Neural cell (in vitro differentiated cells): Measurements from ENCODE around the gene IL3. TPM values are rescaled to one million over a fixed set of nuclear protein-coding genes. Genes with fewer than 3 reads are reported as not detected.
A peak's percentile ranks its signal among the peaks of the same experiment; 100 is the strongest.

Experiments used
- H2AFZ ChIP-seq: fragments of 200-600, 300-800 bp; sonication (generic), shearing (Covaris generic); 2 replicates; pipeline ENCODE4 v1.6.0; 2014; ENCODE audit warnings: low read depth, mild to moderate bottlenecking, antibody characterized with exemption, low read length, moderate library complexity
- H3F3A ChIP-seq: fragments of 200-600 bp; shearing (Covaris generic); 2 replicates; pipeline ENCODE4 v1.6.1; 2016; ENCODE audit warnings: mild to moderate bottlenecking, moderate library complexity, mixed read lengths, antibody characterized with exemption, low read length; ENCODE audit not compliant: insufficient read depth, poor library complexity, severe bottlenecking
- H3K27ac ChIP-seq: fragments of 200-600, 300-800 bp; sonication (generic), shearing (Covaris generic); 2 replicates; pipeline ENCODE4 v1.5.1; 2014; ENCODE audit warnings: mild to moderate bottlenecking, low read length, moderate library complexity
- H3K27me3 ChIP-seq: fragments of 300-800, 200-600 bp; sonication (generic), shearing (Covaris generic); 2 replicates; pipeline ENCODE4 v1.6.0; 2014; ENCODE audit warnings: mild to moderate bottlenecking, low read depth, low read length, moderate library complexity; ENCODE audit not compliant: insufficient read depth
- H3K36me3 ChIP-seq: fragments of 300-800, 200-600 bp; sonication (generic), shearing (Covaris generic); 2 replicates; pipeline ENCODE4 v1.5.1; 2014; ENCODE audit warnings: mild to moderate bottlenecking, antibody characterized with exemption, low read length, moderate library complexity; ENCODE audit not compliant: insufficient read depth
- H3K4me2 ChIP-seq: fragments of 300-800, 200-600 bp; sonication (generic), shearing (Covaris generic); 2 replicates; pipeline ENCODE4 v1.6.0; 2014; ENCODE audit warnings: mild to moderate bottlenecking, low read length
- H3K4me3 ChIP-seq: fragments of 300-800, 200-600 bp; sonication (generic), shearing (Covaris generic); 2 replicates; pipeline ENCODE4 v1.5.1; 2014; ENCODE audit warnings: mild to moderate bottlenecking, low read length, moderate library complexity
- H3K79me2 ChIP-seq: fragments of 200-600 bp; shearing (Covaris generic); replicated peaks from 2 replicates; pipeline ENCODE4 v1.6.0; 2014; ENCODE audit warnings: mild to moderate bottlenecking, low read length, moderate library complexity; ENCODE audit not compliant: insufficient read depth
- H3K9ac ChIP-seq: fragments of 300-800, 200-600 bp; sonication (generic), shearing (Covaris generic); 2 replicates; pipeline ENCODE4 v1.6.1; 2016; ENCODE audit warnings: mild to moderate bottlenecking, low read length, mixed read lengths
- H3K9me2 ChIP-seq: fragments of 200-600 bp; shearing (Covaris generic); 2 replicates; pipeline ENCODE4 v1.6.1; 2016; ENCODE audit warnings: mild to moderate bottlenecking, low read length, mixed read lengths; ENCODE audit not compliant: insufficient read depth
- H3K9me3 ChIP-seq: fragments of 200-600, 300-800 bp; sonication (generic), shearing (Covaris generic); 2 replicates; pipeline ENCODE4 v1.6.1; 2016; ENCODE audit warnings: mild to moderate bottlenecking, mixed run types, low read length, moderate library complexity, mixed read lengths
- H4K20me1 ChIP-seq: fragments of 200-600 bp; shearing (Covaris generic); 2 replicates; pipeline ENCODE4 v1.6.1; 2016; ENCODE audit warnings: mild to moderate bottlenecking, mixed run types; ENCODE audit not compliant: insufficient read depth
- EP300 ChIP-seq: fragments of 450-650 bp; conservative IDR thresholded peaks from 2 replicates; pipeline ENCODE4 v1.6.1; 2014; ENCODE audit warnings: antibody characterized with exemption, mild to moderate bottlenecking, moderate library complexity; ENCODE audit not compliant: poor library complexity, severe bottlenecking
- EZH2 ChIP-seq: fragments of 200-600, 300-800 bp; shearing (Covaris generic), sonication (generic); IDR thresholded peaks from 2 replicates; pipeline ENCODE4 v1.6.1; 2014; ENCODE audit warnings: antibody characterized with exemption, low read length, borderline replicate concordance, mild to moderate bottlenecking; ENCODE audit not compliant: insufficient read depth, poor library complexity, severe bottlenecking
- MXI1 ChIP-seq: fragments of 450-650 bp; conservative IDR thresholded peaks from 2 replicates; pipeline ENCODE4 v1.6.1; 2014; ENCODE audit warnings: antibody characterized with exemption, mild to moderate bottlenecking; ENCODE audit not compliant: poor library complexity, severe bottlenecking
- POLR2AphosphoS5 ChIP-seq: IDR thresholded peaks from 2 replicates; pipeline ENCODE4 v1.6.1; 2012
- RAD21 ChIP-seq: fragments of 450-650 bp; conservative IDR thresholded peaks from 2 replicates; pipeline ENCODE4 v1.6.1; 2014; ENCODE audit warnings: antibody characterized with exemption, mild to moderate bottlenecking, moderate library complexity
- REST ChIP-seq: IDR thresholded peaks from 2 replicates; pipeline ENCODE4 v1.6.1; 2012; ENCODE audit warnings: borderline replicate concordance
- SMC3 ChIP-seq: fragments of 450-650 bp; conservative IDR thresholded peaks from 2 replicates; pipeline ENCODE4 v1.6.1; 2014; ENCODE audit warnings: antibody characterized with exemption, mild to moderate bottlenecking, moderate library complexity; ENCODE audit not compliant: poor library complexity
- TAF1 ChIP-seq: IDR thresholded peaks from 2 replicates; pipeline ENCODE4 v1.6.1; 2012; ENCODE audit warnings: low read depth
- polyA plus RNA-seq: library from polyadenylated mRNA; depleted of rRNA; stranded (reverse); fragments of >200 nt; gene quantifications from 2 replicates; pipeline ENCODE4 v1.2.3, GENCODE V29; 2014
- TF ChIP-seq, protein P1 (sequence below): fragments of 450-650 bp; IDR thresholded peaks from 2 replicates; pipeline ENCODE4 v1.5.1; 2014; ENCODE audit warnings: antibody characterized with exemption, mild to moderate bottlenecking, moderate library complexity; ENCODE audit not compliant: poor library complexity, severe bottlenecking

Gene IL3
- polyA plus RNA-seq, 1 donor from 2014 or later, result not detected

GRCh38 chr5:132099905-132100304 lies 39.5 kb downstream of the IL3 start:
- Histone ChIP-seq H3K9me2 (no peaks in the 10 kb centered on the region), H4K20me1 (no peaks in the 10 kb centered on the region), H3K36me3 (no peaks in the 10 kb centered on the region), H2AFZ (no peak overlapping the region), H3K4me2 (peak overlapping the region; percentile 66), H3K79me2 (no peaks in the 10 kb centered on the region), H3K9me3 (no peaks in the 10 kb centered on the region), H3F3A (peaks cover 9% of the 10 kb centered on the region), H3K4me3 (peak overlapping the region; percentile 41), H3K9ac (peak overlapping the region; percentile 44), H3K27ac (peak overlapping the region; percentile 89), H3K27me3 (no peaks in the 10 kb centered on the region)
- TF ChIP-seq SMC3 (no peak), EZH2 (no peak), REST (no peak), TAF1 (no peak), MXI1 (no peak), POLR2AphosphoS5 (no peak), RAD21 (no peak), EP300 (no peak)
- TF ChIP-seq, protein P1, sequence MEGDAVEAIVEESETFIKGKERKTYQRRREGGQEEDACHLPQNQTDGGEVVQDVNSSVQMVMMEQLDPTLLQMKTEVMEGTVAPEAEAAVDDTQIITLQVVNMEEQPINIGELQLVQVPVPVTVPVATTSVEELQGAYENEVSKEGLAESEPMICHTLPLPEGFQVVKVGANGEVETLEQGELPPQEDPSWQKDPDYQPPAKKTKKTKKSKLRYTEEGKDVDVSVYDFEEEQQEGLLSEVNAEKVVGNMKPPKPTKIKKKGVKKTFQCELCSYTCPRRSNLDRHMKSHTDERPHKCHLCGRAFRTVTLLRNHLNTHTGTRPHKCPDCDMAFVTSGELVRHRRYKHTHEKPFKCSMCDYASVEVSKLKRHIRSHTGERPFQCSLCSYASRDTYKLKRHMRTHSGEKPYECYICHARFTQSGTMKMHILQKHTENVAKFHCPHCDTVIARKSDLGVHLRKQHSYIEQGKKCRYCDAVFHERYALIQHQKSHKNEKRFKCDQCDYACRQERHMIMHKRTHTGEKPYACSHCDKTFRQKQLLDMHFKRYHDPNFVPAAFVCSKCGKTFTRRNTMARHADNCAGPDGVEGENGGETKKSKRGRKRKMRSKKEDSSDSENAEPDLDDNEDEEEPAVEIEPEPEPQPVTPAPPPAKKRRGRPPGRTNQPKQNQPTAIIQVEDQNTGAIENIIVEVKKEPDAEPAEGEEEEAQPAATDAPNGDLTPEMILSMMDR, result no peak

GRCh38 chr5:132100672-132101261 lies 40.3 kb downstream of the IL3 start:
- H3K4me3 ChIP-seq, result no peak overlapping the region
- no peaks in the 10 kb centered on the region for H4K20me1 ChIP-seq
- H3K79me2 ChIP-seq, result no peaks in the 10 kb centered on the region
- H3K9me3 ChIP-seq, result no peaks in the 10 kb centered on the region
- H3K9ac ChIP-seq, result no peak overlapping the region
- H3K9me2 ChIP-seq, result no peaks in the 10 kb centered on the region
- no peaks in the 10 kb centered on the region for H3K36me3 ChIP-seq
- no peaks in the 10 kb centered on the region for H3K27me3 ChIP-seq
- H2AFZ ChIP-seq, result no peak overlapping the region
- H3K27ac ChIP-seq, result peak overlapping the region; percentile 89
- H3F3A ChIP-seq, result peaks cover 9% of the 10 kb centered on the region
- H3K4me2 ChIP-seq, result no peak overlapping the region
- no peak for TF ChIP-seq RAD21
